Activated CD8-positive, alpha-beta memory T cell treated with anti-CD3 and anti-CD28 coated beads for 4 hours (primary cell): Measurements from ENCODE around the gene KRT6A.
"Not testable (repeated sequence)": the region's sequence is repeated elsewhere in the genome, so short reads cannot be mapped to it uniquely, and the experiment has no call there.

Experiments
- DNase-seq, 2 donors: peaks; one replicate each; pipeline ENCODE4 v3.0.0-alpha.2; 2020; ENCODE audit warnings: low read depth in 2 of 2

The KRT6A gene

GRCh38 chr12:52502877-52503276 lies 9.8 kb upstream of the KRT6A start:
- DNase-seq: no peak

- no peak for DNase-seq
These were observed 8.4 kb upstream of the KRT6A start for GRCh38 chr12:52501490-52501889.

GRCh38 chr12:52500574-52500973 lies 7.5 kb upstream of the KRT6A start:
- DNase-seq: not testable (repeated sequence)

GRCh38 chr12:52499806-52500560 lies 6.9 kb upstream of the KRT6A start:
- DNase-seq: no peak

GRCh38 chr12:52498946-52499345 lies 5.9 kb upstream of the KRT6A start:
- DNase-seq: no peak

GRCh38 chr12:52497975-52498374 lies 4.9 kb upstream of the KRT6A start:
- DNase-seq: no peak

GRCh38 chr12:52496590-52497071 lies 3.6 kb upstream of the KRT6A start:
- no peak for DNase-seq

- DNase-seq: no peak
These were observed 3.0 kb upstream of the KRT6A start for GRCh38 chr12:52496054-52496453.

- DNase-seq: no peak
These were observed 2.3 kb upstream of the KRT6A start for GRCh38 chr12:52495389-52495788.

- DNase-seq: no peak
These were observed 1.5 kb upstream of the KRT6A start for GRCh38 chr12:52494518-52494917.

- DNase-seq: no peak
These were observed 1.0 kb upstream of the KRT6A start for GRCh38 chr12:52494100-52494499.

- DNase-seq: not testable (repeated sequence)
These were observed 652 bp downstream of the KRT6A start for GRCh38 chr12:52492405-52492804.

- DNase-seq: not testable (repeated sequence)
These were observed 1.6 kb downstream of the KRT6A start for GRCh38 chr12:52491495-52491894.

- no peak for DNase-seq
These were observed 4.3 kb downstream of the KRT6A start for GRCh38 chr12:52488736-52489135.

- DNase-seq: not testable (repeated sequence)
These were observed 5.2 kb downstream of the KRT6A start for GRCh38 chr12:52487744-52488443.

- no peak for DNase-seq
These were observed 5.8 kb downstream of the KRT6A start for GRCh38 chr12:52487211-52487610.

- no peak for DNase-seq
These were observed 6.6 kb downstream of the KRT6A start for GRCh38 chr12:52486166-52487105.

GRCh38 chr12:52480073-52480472 lies 13.0 kb downstream of the KRT6A start:
- no peak for DNase-seq

- no peak for DNase-seq
These were observed 15.4 kb downstream of the KRT6A start for GRCh38 chr12:52477651-52478050.

- DNase-seq: no peak
These were observed 18.8 kb downstream of the KRT6A start for GRCh38 chr12:52474212-52474611.

- DNase-seq: no peak
These were observed 19.3 kb downstream of the KRT6A start, which contains the start of gene KRT6C for GRCh38 chr12:52473768-52474167. TSS of gene KRT6C (minus strand) at chr12:52473805. CDS start at chr12:52473737, 68 bp downstream.

GRCh38 chr12:52469853-52470252 lies 23.2 kb downstream of the KRT6A start:
- no peak for DNase-seq
